ENCODE results near the gene C17orf107.

- no peak for TF ChIP-seq CTCF (conservative IDR thresholded peaks at IDR 0.05; ENCODE audit: low read length)
- no peak for TF ChIP-seq EZH2phosphoT487 (IDR thresholded peaks at IDR 0.05; ENCODE audit: borderline replicate concordance, low read depth, low read length)
These were observed 48.3 kb upstream of the C17orf107 start for GRCh38 chr17:4851084-4851483.

Data from OCI-LY7 (cell line).